HCT116 (cell line): ENCODE measurements around the gene MSH2. TPM values are rescaled to one million over a fixed set of nuclear protein-coding genes. Genes with fewer than 3 reads are reported as not detected.
A peak's percentile ranks its signal among the peaks of the same experiment; 100 is the strongest.

Source experiments
- ATAC-seq: fragments of 200-7000 bp; cut with Tn5 transposase; 2 replicates; pipeline ENCODE4 v1.9.1; 2020; ENCODE audit warnings: mild to moderate bottlenecking, moderate library complexity
- BruUV-seq: library from RNA; stranded (reverse); fragments of 400-500 nt; replicated peaks from 2 replicates; lab custom pipeline; 2021; lab: Mats Ljungman, UMichigan
- CTCF ChIA-PET: fragments of 300-600 bp; sonication (Branson Sonifier 250); formaldehyde crosslinking; loops from one replicate; lab custom pipeline; 2021; ENCODE audit warnings: antibody characterized with exemption; lab: Charles Lee
- POLR2A ChIA-PET: fragments of 300-600, 350-600 bp; sonication (Branson Sonifier 250); formaldehyde crosslinking; loops from one replicate; lab custom pipeline; 2021; ENCODE audit warnings: antibody characterized with exemption; lab: Charles Lee
- RAD21 ChIA-PET, 2 experiments: fragments of 300-600 bp; sonication (Branson Sonifier 250); formaldehyde crosslinking; loops; one replicate each; lab custom pipeline; 2023; ENCODE audit warnings: low total read pairs in 2 of 2; ENCODE audit not compliant: uncharacterized antibody in 2 of 2, unreplicated experiment in 2 of 2, low non-redundant PET in 1 of 2; lab: Charles Lee
- DNase-seq: peaks from one replicate; pipeline ENCODE4 v3.0.0-alpha.2; 2010; ENCODE audit warnings: low read depth, low spot score
- H2AFZ ChIP-seq: fragments of 200-600 bp; shearing (Covaris generic), sonication (generic); 2 replicates; pipeline ENCODE4 v1.6.1; 2017; ENCODE audit warnings: low read depth, mixed run types, mixed read lengths, antibody characterized with exemption, low read length; ENCODE audit not compliant: poor library complexity, severe bottlenecking
- H3K27ac ChIP-seq: 2 replicates; pipeline ENCODE4 v1.5.1; 2012; ENCODE audit warnings: low read depth, low read length
- H3K27me3 ChIP-seq: fragments of 200-600 bp; sonication (generic); 2 replicates; pipeline ENCODE4 v1.6.1; 2016; ENCODE audit warnings: mixed run types, low read length, mixed read lengths; ENCODE audit not compliant: insufficient read depth
- H3K36me3 ChIP-seq, 2 experiments: fragments of 200-500 bp in 1 of 2; fragments of 200-600 bp in 1 of 2; sonication (Bioruptor generic) in 1 of 2; sonication (generic) in 1 of 2; 2 replicates each; pipeline versions ENCODE4 v1.5.1 to v1.6.1; 2014 to 2016; ENCODE audit warnings: low read length in 2 of 2, inconsistent platforms in 1 of 2, mixed read lengths in 1 of 2, mixed run types in 1 of 2; ENCODE audit not compliant: insufficient read depth in 2 of 2, control insufficient read depth in 1 of 2
- H3K4me1 ChIP-seq, 2 experiments: fragments of 200-600 bp in 1 of 2; sonication (generic) in 1 of 2; 2 replicates each; pipeline versions ENCODE4 v1.5.1 to v1.6.1; 2012 to 2017; ENCODE audit warnings: low read length in 2 of 2, inconsistent platforms in 1 of 2, mild to moderate bottlenecking in 1 of 2, mixed read lengths in 1 of 2, mixed run types in 1 of 2, moderate library complexity in 1 of 2; ENCODE audit not compliant: insufficient read depth in 2 of 2, control insufficient read depth in 1 of 2
- H3K4me2 ChIP-seq: fragments of 200-600 bp; sonication (generic); 2 replicates; pipeline ENCODE4 v1.6.1; 2017; ENCODE audit warnings: mixed run types, low read length, mixed read lengths
- H3K4me3 ChIP-seq, 2 experiments: fragments of 200-600 bp in 1 of 2; sonication (generic) in 1 of 2; replicated peaks in 1 of 2; 2 replicates each; pipeline ENCODE4 v1.5.1; 2011 to 2016; ENCODE audit warnings: low read length in 2 of 2, control low read depth in 1 of 2, low read depth in 1 of 2, mild to moderate bottlenecking in 1 of 2, mixed read lengths in 1 of 2, mixed run types in 1 of 2
- H3K79me2 ChIP-seq: fragments of 200-600 bp; sonication (generic); 2 replicates; pipeline ENCODE4 v1.6.1; 2017; ENCODE audit warnings: mild to moderate bottlenecking, mixed run types, low read length, moderate library complexity, mixed read lengths; ENCODE audit not compliant: insufficient read depth
- H3K9ac ChIP-seq: fragments of 200-600 bp; sonication (generic); 2 replicates; pipeline ENCODE4 v1.6.1; 2016; ENCODE audit warnings: low read length, mixed read lengths
- H3K9me2 ChIP-seq: fragments of 200-600 bp; sonication (generic), shearing (Covaris generic); 2 replicates; pipeline ENCODE4 v1.6.1; 2017; ENCODE audit warnings: mixed run types, mild to moderate bottlenecking, moderate library complexity; ENCODE audit not compliant: insufficient read depth
- H3K9me3 ChIP-seq, 2 experiments: fragments of 200-500 bp in 1 of 2; fragments of 200-600 bp in 1 of 2; sonication (Bioruptor generic) in 1 of 2; sonication (generic) in 1 of 2; 2 replicates each; pipeline ENCODE4 v1.6.1; 2014 to 2017; ENCODE audit warnings: low read length in 2 of 2, mixed read lengths in 2 of 2, inconsistent platforms in 1 of 2, low read depth in 1 of 2, mild to moderate bottlenecking in 1 of 2, mixed run types in 1 of 2, moderate library complexity in 1 of 2; ENCODE audit not compliant: control insufficient read depth in 1 of 2, insufficient read depth in 1 of 2
- H4K20me1 ChIP-seq: fragments of 200-600 bp; sonication (generic), shearing (Covaris generic); 2 replicates; pipeline ENCODE4 v1.6.1; 2017; ENCODE audit warnings: mixed run types, mild to moderate bottlenecking, moderate library complexity; ENCODE audit not compliant: insufficient read depth
- CBX3 ChIP-seq: IDR thresholded peaks from 2 replicates; pipeline ENCODE4 v1.6.1; 2012; ENCODE audit warnings: low read depth
- CEBPB ChIP-seq: IDR thresholded peaks from 2 replicates; pipeline ENCODE4 v1.6.1; 2012; ENCODE audit warnings: low read depth
- ELF1 ChIP-seq: IDR thresholded peaks from 2 replicates; pipeline ENCODE4 v1.6.1; 2012; ENCODE audit warnings: low read depth, borderline replicate concordance
- EZH2phosphoT487 ChIP-seq: fragments of 200-600 bp; IDR thresholded peaks from 2 replicates; pipeline ENCODE4 v1.6.1; 2018; ENCODE audit warnings: antibody characterized with exemption, borderline replicate concordance
- FOSL1 ChIP-seq: IDR thresholded peaks from 2 replicates; pipeline ENCODE4 v1.6.1; 2012; ENCODE audit warnings: low read depth
- JUND ChIP-seq: IDR thresholded peaks from 2 replicates; pipeline ENCODE4 v1.6.1; 2012
- RAD21 ChIP-seq: IDR thresholded peaks from 2 replicates; pipeline ENCODE4 v1.6.1; 2012; ENCODE audit warnings: low read depth, mild to moderate bottlenecking
- SIN3A ChIP-seq: IDR thresholded peaks from 2 replicates; pipeline ENCODE4 v1.6.1; 2012; ENCODE audit warnings: low read depth
- SP1 ChIP-seq: IDR thresholded peaks from 2 replicates; pipeline ENCODE4 v1.6.1; 2012; ENCODE audit warnings: low read depth
- SRF ChIP-seq: IDR thresholded peaks from 2 replicates; pipeline ENCODE4 v1.6.1; 2012; ENCODE audit warnings: low read depth
- ZNF274 ChIP-seq: fragments of 200-500 bp; sonication (Bioruptor generic); IDR thresholded peaks from 2 replicates; pipeline ENCODE4 v1.6.1; 2014; ENCODE audit warnings: mild to moderate bottlenecking, low read depth, low read length, inconsistent platforms
- intact Hi-C: fragments of 100-400 bp; cut with micrococcal nuclease; formaldehyde crosslinking; loops from 2 replicates; pipeline ENCODE4 v1.10.0; 2022
- total RNA-seq: library from RNA; stranded (reverse); gene quantifications from one replicate; pipeline ENCODE4 v1.2.1, GENCODE V29; 2021; ENCODE audit not compliant: unreplicated experiment
- TF ChIP-seq, protein P1 (sequence below), 3 experiments: fragments of 200-600 bp in 1 of 3; sonication (generic) in 1 of 3; IDR thresholded peaks in 2 of 3; conservative IDR thresholded peaks in 1 of 3; 2 replicates each; pipeline ENCODE4 v1.5.1; 2012 to 2017; ENCODE audit warnings: low read depth in 2 of 3, low read length in 2 of 3, antibody characterized with exemption in 1 of 3, borderline replicate concordance in 1 of 3, control low read depth in 1 of 3, mild to moderate bottlenecking in 1 of 3, mixed read lengths in 1 of 3, mixed run types in 1 of 3, moderate library complexity in 1 of 3; ENCODE audit not compliant: insufficient read depth in 1 of 3
- TF ChIP-seq, protein P2 (sequence below): IDR thresholded peaks from 2 replicates; pipeline ENCODE4 v1.6.1; 2012
- TF ChIP-seq, protein P3 (sequence below): IDR thresholded peaks from 2 replicates; pipeline ENCODE4 v1.6.1; 2012
- TF ChIP-seq, protein P4 (sequence below): IDR thresholded peaks from 2 replicates; pipeline ENCODE4 v1.6.1; 2012; ENCODE audit warnings: low read depth
- TF ChIP-seq, protein P5 (sequence below): IDR thresholded peaks from 2 replicates; pipeline ENCODE4 v1.6.1; 2011; ENCODE audit warnings: mild to moderate bottlenecking, low read length, moderate library complexity; ENCODE audit not compliant: insufficient replicate concordance; ENCODE audit errors: extremely low read depth

The MSH2 gene
- total RNA-seq, 1 experiment from 2014 or later: 54.9 TPM

DNA sequence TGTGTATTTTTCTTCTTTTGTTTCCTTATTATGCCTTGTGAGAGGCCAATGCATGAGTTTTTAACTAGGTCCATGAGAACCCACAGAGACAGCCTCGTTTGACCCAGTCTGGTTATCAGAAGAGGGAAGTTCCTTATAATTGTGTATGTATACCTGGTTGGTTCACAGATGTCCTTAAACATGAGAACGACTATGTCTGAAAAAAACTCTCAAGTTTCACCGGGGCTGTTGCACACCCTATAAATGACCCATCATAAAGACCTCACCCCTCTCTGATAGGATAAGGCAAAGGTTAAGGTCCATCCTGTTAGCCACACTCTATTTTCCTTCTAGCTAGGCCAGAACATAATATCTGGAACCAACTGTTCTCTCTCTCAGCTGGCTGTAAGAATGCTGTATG, 42.7 kb upstream of the MSH2 start:
- no peak for ATAC-seq
- Histone ChIP-seq H2AFZ (no peak overlapping the region), H3K79me2 (no peaks in the 10 kb centered on the region), H3K9me2 (no peaks in the 10 kb centered on the region), H3K9ac (no peak overlapping the region), H3K4me3 (no peak overlapping the region), H3K9me3 (no peaks in the 10 kb centered on the region), H3K27ac (no peak overlapping the region), H3K4me2 (peak overlapping the region; percentile 56; the same call in 1 of the 2 replicates), H3K27me3 (no peaks in the 10 kb centered on the region), H4K20me1 (no peaks in the 10 kb centered on the region), H3K4me1 (peaks cover 28 to 46% of the 10 kb centered on the region in 2 experiments), H3K36me3 (no peaks in the 10 kb centered on the region)
- ChIA-PET RAD21 (no interaction called here), CTCF (no interaction called here), POLR2A (no interaction called here)
- TF ChIP-seq RAD21: no peak
- no peak for TF ChIP-seq FOSL1
- TF ChIP-seq ZNF274: no peak
- no peak for TF ChIP-seq EZH2phosphoT487
- TF ChIP-seq SIN3A: no peak
- TF ChIP-seq CEBPB: no peak
- no peak for TF ChIP-seq CBX3
- no peak for TF ChIP-seq ELF1
- TF ChIP-seq, protein P1, sequence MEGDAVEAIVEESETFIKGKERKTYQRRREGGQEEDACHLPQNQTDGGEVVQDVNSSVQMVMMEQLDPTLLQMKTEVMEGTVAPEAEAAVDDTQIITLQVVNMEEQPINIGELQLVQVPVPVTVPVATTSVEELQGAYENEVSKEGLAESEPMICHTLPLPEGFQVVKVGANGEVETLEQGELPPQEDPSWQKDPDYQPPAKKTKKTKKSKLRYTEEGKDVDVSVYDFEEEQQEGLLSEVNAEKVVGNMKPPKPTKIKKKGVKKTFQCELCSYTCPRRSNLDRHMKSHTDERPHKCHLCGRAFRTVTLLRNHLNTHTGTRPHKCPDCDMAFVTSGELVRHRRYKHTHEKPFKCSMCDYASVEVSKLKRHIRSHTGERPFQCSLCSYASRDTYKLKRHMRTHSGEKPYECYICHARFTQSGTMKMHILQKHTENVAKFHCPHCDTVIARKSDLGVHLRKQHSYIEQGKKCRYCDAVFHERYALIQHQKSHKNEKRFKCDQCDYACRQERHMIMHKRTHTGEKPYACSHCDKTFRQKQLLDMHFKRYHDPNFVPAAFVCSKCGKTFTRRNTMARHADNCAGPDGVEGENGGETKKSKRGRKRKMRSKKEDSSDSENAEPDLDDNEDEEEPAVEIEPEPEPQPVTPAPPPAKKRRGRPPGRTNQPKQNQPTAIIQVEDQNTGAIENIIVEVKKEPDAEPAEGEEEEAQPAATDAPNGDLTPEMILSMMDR (IDR thresholded peaks at IDR 0.05 in 2 of 3, conservative IDR thresholded peaks at IDR 0.05 in 1 of 3; ENCODE audit: borderline replicate concordance in 1 of 3, insufficient read depth in 1 of 3, low read depth in 2 of 3, low read length in 2 of 3): no peak
- TF ChIP-seq JUND: no peak
- TF ChIP-seq, protein P2, sequence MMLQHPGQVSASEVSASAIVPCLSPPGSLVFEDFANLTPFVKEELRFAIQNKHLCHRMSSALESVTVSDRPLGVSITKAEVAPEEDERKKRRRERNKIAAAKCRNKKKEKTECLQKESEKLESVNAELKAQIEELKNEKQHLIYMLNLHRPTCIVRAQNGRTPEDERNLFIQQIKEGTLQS: no peak
- TF ChIP-seq, protein P3, sequence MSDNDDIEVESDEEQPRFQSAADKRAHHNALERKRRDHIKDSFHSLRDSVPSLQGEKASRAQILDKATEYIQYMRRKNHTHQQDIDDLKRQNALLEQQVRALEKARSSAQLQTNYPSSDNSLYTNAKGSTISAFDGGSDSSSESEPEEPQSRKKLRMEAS: no peak
- TF ChIP-seq SP1: no peak
- TF ChIP-seq, protein P4, sequence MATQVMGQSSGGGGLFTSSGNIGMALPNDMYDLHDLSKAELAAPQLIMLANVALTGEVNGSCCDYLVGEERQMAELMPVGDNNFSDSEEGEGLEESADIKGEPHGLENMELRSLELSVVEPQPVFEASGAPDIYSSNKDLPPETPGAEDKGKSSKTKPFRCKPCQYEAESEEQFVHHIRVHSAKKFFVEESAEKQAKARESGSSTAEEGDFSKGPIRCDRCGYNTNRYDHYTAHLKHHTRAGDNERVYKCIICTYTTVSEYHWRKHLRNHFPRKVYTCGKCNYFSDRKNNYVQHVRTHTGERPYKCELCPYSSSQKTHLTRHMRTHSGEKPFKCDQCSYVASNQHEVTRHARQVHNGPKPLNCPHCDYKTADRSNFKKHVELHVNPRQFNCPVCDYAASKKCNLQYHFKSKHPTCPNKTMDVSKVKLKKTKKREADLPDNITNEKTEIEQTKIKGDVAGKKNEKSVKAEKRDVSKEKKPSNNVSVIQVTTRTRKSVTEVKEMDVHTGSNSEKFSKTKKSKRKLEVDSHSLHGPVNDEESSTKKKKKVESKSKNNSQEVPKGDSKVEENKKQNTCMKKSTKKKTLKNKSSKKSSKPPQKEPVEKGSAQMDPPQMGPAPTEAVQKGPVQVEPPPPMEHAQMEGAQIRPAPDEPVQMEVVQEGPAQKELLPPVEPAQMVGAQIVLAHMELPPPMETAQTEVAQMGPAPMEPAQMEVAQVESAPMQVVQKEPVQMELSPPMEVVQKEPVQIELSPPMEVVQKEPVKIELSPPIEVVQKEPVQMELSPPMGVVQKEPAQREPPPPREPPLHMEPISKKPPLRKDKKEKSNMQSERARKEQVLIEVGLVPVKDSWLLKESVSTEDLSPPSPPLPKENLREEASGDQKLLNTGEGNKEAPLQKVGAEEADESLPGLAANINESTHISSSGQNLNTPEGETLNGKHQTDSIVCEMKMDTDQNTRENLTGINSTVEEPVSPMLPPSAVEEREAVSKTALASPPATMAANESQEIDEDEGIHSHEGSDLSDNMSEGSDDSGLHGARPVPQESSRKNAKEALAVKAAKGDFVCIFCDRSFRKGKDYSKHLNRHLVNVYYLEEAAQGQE: no peak
- TF ChIP-seq, protein P5, sequence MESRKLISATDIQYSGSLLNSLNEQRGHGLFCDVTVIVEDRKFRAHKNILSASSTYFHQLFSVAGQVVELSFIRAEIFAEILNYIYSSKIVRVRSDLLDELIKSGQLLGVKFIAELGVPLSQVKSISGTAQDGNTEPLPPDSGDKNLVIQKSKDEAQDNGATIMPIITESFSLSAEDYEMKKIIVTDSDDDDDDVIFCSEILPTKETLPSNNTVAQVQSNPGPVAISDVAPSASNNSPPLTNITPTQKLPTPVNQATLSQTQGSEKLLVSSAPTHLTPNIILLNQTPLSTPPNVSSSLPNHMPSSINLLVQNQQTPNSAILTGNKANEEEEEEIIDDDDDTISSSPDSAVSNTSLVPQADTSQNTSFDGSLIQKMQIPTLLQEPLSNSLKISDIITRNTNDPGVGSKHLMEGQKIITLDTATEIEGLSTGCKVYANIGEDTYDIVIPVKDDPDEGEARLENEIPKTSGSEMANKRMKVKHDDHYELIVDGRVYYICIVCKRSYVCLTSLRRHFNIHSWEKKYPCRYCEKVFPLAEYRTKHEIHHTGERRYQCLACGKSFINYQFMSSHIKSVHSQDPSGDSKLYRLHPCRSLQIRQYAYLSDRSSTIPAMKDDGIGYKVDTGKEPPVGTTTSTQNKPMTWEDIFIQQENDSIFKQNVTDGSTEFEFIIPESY: no peak
- no peak for TF ChIP-seq SRF
- DNase-seq: no peak
- BruUV-seq: no TSS peak
- intact Hi-C loops: no loop called here
